ENCODE results near the gene PFDN2. TPM values are rescaled to one million over a fixed set of nuclear protein-coding genes. Genes with fewer than 3 reads are reported as not detected.

PFDN2 gene
- total and polyA plus RNA-seq, 12 donors, result 33.6 to 452 (median 57.1) TPM

DNA sequence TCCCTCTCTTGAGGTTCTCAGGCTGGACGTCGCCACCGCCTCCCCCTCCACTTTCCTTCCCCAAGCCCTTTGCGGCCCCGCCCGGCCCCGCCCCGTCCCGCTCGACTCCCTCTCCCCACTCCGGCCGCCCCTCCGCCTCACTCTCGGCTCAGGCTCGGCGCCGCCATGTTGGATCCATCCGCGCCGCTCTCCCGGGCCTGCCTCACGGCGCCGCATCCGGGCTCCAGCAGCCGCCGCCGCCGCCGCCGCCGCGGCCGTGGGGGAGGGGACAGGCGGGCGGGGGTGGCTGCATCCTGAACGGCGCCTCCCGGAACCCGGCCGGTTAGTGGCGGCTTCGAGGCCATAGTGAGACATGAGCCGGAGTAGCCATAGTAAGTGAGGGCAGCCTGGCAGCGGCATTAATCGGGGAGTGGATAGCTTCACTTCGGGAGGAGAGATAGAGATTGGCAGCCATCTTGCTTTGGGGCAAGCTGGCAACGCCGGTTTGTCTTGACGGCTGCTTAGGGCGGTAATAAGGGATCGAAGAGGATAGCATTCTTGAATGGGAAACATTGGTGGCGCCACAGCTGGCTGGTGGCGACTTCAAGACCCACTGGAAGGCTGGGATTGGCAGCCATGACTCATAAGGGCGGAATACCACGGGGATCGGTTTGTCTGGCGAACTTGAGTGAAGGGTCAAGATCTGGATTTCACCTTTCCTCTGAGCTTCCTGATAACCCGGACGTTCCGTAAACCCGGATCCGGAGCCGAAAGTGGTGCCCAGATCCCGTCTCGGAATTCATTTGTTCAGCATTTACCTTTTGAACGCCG, 14.8 kb upstream of the PFDN2 start, which contains the start of gene DEDD:
Gene DEDD (minus strand): TSS at position 258 of the 810 bp plus-strand sequence. CDS start 8,205 bp downstream, outside the sequence.
- Histone ChIP-seq H3K9me3 (replicated peaks in 1 of 3) (no peaks in the 10 kb centered on the region), H3K36me3 (replicated peaks in 1 of 2) (peaks cover 0 to 21% of the 10 kb centered on the region in 2 donors), H3K4me1 (replicated peaks in 1 of 2) (peaks cover 16 to 49% of the 10 kb centered on the region in 2 donors), H3K27ac (peak within 1 kb of the TSS; percentile 71 to 99 (median 97)), H3K27me3 (no peaks in the 10 kb centered on the region), H3K4me3 (peak within 1 kb of the TSS; percentile 37 to 91 (median 76))
- TF ChIP-seq, protein P1, sequence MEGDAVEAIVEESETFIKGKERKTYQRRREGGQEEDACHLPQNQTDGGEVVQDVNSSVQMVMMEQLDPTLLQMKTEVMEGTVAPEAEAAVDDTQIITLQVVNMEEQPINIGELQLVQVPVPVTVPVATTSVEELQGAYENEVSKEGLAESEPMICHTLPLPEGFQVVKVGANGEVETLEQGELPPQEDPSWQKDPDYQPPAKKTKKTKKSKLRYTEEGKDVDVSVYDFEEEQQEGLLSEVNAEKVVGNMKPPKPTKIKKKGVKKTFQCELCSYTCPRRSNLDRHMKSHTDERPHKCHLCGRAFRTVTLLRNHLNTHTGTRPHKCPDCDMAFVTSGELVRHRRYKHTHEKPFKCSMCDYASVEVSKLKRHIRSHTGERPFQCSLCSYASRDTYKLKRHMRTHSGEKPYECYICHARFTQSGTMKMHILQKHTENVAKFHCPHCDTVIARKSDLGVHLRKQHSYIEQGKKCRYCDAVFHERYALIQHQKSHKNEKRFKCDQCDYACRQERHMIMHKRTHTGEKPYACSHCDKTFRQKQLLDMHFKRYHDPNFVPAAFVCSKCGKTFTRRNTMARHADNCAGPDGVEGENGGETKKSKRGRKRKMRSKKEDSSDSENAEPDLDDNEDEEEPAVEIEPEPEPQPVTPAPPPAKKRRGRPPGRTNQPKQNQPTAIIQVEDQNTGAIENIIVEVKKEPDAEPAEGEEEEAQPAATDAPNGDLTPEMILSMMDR (IDR thresholded peaks at IDR 0.05), result peak in 1 of 6 experiments; percentile 4
- TF ChIP-seq POLR2A (IDR thresholded peaks at IDR 0.05), result peak in 1 of 2 donors; percentile 64
- 0 to 1% (median 0%) methylated on average over 24 to 68 of the region's 68 CpGs for WGBS, 4 donors
- intact Hi-C loops (cut with DNase I), result no loop called here
- DNase-seq, result peak; percentile 89 to 98 (median 95)

GRCh38 chr1:161131523-161132409, 13.9 kb upstream of the PFDN2 start:
- 4% methylated on average over 19 to 22 of the region's 22 CpGs for WGBS, 4 donors
- DNase-seq, result peak in 1 of 7 donors; percentile 50
- H3K4me1 ChIP-seq (replicated peaks in 1 of 2), result peaks cover 16 to 57% of the 10 kb centered on the region in 2 donors
- TF ChIP-seq POLR2A (IDR thresholded peaks at IDR 0.05), result peak in 1 of 2 donors; percentile 16
- TF ChIP-seq, protein P1 (IDR thresholded peaks at IDR 0.05), result no peak
- no peaks in the 10 kb centered on the region for H3K27me3 ChIP-seq
- peak overlapping the region; percentile 37 to 91 (median 76) for H3K4me3 ChIP-seq
- intact Hi-C loops (cut with DNase I), result no loop called here
- H3K27ac ChIP-seq, result peak overlapping the region; percentile 71 to 99 (median 97)
- H3K9me3 ChIP-seq (replicated peaks in 1 of 3), result no peaks in the 10 kb centered on the region
- H3K36me3 ChIP-seq (replicated peaks in 1 of 2), result peaks cover 0 to 26% of the 10 kb centered on the region in 2 donors

- Histone ChIP-seq H3K4me1 (replicated peaks in 1 of 2) (peaks cover 16 to 57% of the 10 kb centered on the region in 2 donors), H3K27me3 (no peaks in the 10 kb centered on the region), H3K27ac (peak overlapping the region in 1 of 5 donors; percentile 99), H3K4me3 (no peak overlapping the region), H3K9me3 (replicated peaks in 1 of 3) (no peaks in the 10 kb centered on the region), H3K36me3 (replicated peaks in 1 of 2) (peaks cover 0 to 30% of the 10 kb centered on the region in 2 donors)
- 43 to 59% (median 49%) methylated on average over 1 of the region's 1 CpG for WGBS, 4 donors
- intact Hi-C loops (cut with DNase I), result no loop called here
- TF ChIP-seq, protein P1 (IDR thresholded peaks at IDR 0.05), result no peak
- no peak for TF ChIP-seq POLR2A (IDR thresholded peaks at IDR 0.05)
- no peak for DNase-seq
Observed at GRCh38 chr1:161130266-161130665, 12.4 kb upstream of the PFDN2 start.

All from adrenal gland (tissue), 12 donors.